SK-N-SH treated with all-trans-retinoic acid at 6 μM for 48 hours (cell line): ENCODE results near the gene CWC27.

Experiments used
- ARNTL ChIP-seq: fragments of 450-650 bp; formaldehyde crosslinking; IDR thresholded peaks from 2 replicates; pipeline ENCODE4 v1.5.0; 2020; ENCODE audit warnings: low read depth, mild to moderate bottlenecking, moderate library complexity, borderline replicate concordance
- CREB5 ChIP-seq: fragments of 250-450 bp; sonication (Bioruptor Pico); IDR thresholded peaks from 2 replicates; pipeline ENCODE4 v1.5.1; 2020; ENCODE audit warnings: low read depth, mild to moderate bottlenecking, moderate library complexity
- ISL1 ChIP-seq: fragments of 250-450 bp; sonication (Bioruptor Pico); IDR thresholded peaks from 2 replicates; pipeline ENCODE4 v2.1.2; 2022; ENCODE audit warnings: mild to moderate bottlenecking, moderate library complexity
- ZC3H10 ChIP-seq: fragments of 250-450 bp; sonication (Bioruptor Pico); IDR thresholded peaks from 2 replicates; pipeline ENCODE4 v1.5.1; 2021; ENCODE audit warnings: mild to moderate bottlenecking, moderate library complexity

- TF ChIP-seq ISL1 (no peak), ARNTL (CRISPR knock-in tag) (no peak), CREB5 (CRISPR knock-in tag) (no peak), ZC3H10 (CRISPR knock-in tag) (no peak)
Measured at GRCh38 chr5:64790210-64790609, 21.5 kb downstream of the CWC27 start.
